Skeletal muscle cell (primary cell): ENCODE results near the gene HIGD2A.
"Not testable (repeated sequence)": the region's sequence is repeated elsewhere in the genome, so short reads cannot be mapped to it uniquely, and the experiment has no call there.

Experiments used
- DNase-seq: peaks from one replicate; pipeline ENCODE4 v3.0.0-alpha.2; 2010; ENCODE audit warnings: low read depth
- H3K4me3 ChIP-seq: 2 replicates; pipeline ENCODE4 v1.5.1; 2011; ENCODE audit warnings: low read depth, mild to moderate bottlenecking, control low read depth, low read length, moderate library complexity

HIGD2A gene

DNA sequence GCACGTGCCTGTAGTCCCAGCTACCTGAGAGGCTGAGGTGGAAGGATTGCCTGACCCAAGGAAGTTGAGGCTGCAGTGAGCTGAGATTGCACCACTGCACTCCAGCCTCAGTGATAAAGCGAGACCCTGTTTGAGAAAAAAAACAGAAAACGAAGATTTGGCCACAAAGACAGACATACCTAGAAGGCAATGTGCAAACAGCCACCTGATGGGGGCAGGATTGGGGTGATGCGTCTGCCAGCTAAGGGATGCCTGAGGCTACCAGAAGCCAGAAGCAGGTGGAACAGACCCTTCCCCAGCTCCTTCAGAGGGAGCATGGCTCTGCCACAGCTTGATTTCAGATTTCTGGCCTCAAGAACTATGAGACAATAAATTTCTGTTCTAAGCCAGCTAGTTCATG is 2.9 kb downstream of the HIGD2A start:
- DNase-seq = no peak
- H3K4me3 ChIP-seq = no peak overlapping the region

DNA sequence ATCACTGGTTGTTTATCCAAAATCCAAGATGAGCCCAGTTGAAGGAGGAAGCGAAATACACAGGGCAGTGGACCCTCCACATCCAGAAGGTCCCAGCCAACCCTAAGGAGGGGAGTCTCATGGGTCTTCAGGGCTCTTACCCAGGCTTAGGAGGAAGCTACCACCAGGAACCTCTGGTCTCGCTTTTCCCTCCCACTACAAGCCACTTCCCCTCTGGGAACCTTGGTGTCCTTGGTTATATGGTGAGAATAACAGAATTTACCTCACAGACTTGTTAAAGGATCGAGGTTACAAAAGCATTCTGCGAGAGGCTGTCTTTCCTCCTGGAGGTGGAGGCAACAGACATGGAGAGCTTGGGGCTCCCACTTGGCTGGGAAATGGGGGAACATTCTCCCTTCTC is 3.4 kb downstream of the HIGD2A start:
- DNase-seq = no peak
- H3K4me3 ChIP-seq = no peak overlapping the region

DNA sequence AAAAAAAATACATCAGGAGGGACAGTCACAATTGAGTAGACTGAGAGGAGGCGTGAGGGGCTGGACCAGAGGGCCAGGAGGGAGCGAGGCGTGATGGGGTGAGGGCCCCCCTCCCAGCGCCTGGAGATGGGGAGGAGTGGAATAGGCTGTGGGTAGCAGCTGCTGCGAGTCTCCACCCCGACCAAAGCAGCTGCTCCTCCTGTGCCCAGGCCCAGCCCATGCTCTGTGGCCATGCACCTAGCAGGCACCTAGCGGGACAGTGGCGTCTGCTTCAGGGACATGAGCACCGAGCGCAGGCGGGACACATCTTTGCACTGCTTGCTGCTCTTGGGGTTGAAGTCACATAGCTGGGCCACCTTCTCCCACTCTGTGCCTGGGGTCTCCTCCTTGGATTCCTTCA is 4.0 kb downstream of the HIGD2A start:
- DNase-seq = no peak
- no peak overlapping the region for H3K4me3 ChIP-seq

DNA sequence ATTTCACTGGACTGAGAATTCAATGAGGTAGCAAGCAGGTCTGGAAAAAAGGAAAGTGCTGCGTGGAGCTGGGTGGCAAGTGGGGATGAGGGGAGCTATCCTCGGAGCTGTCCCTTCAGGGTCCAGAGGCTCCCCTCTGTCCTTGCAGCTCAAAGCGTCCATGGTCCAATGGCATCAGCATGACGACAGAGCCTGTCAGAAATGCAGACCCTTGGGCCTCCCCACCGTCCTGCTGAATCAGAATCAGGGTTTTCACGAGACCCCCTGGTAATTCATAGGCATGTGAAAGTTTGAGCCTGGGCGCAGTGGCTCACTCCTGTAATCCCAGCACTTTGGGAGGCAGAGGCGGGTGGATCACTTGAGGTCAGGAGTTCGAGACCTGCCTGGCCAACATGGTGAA is 5.5 kb downstream of the HIGD2A start:
- no peak for DNase-seq
- H3K4me3 ChIP-seq = no peak overlapping the region

DNA sequence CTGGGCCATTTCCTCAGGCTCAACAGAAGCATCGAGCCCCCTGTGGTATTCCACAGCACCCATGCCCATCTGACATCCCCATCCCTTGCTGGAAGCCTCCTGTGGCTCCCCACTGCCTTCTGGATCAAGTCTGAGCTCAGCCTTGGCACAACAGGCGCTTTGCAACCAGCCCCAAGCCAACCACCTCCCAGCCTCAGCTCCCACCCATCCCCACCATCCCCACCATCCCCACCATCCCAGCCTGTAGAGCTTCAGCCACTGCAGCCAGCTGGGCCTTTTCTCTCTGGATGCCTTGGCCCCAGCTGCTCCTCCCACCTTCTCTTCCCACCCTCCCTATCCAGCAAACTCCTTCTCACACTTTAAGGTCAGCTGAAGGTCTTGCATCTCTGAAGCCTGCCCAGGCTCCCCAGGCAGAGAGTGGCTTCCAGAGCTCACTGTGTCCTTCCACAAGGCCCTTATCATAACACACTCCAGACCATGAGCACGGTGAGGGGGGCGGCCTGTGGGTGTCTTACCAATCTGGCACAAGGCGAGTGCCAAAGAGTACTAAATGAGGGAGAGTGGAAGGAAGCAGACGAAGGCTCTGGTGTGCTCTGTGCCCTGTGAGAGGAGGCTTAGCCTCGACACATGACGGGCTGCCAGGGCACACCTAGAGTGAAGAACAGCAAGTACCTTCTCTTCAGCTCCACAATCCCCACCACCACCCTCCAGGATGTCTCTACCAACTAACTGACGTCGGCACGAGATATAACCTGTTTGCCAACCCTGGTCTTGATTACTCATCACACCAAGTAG is 6.5 kb downstream of the HIGD2A start:
- DNase-seq = no peak
- no peak overlapping the region for H3K4me3 ChIP-seq

DNA sequence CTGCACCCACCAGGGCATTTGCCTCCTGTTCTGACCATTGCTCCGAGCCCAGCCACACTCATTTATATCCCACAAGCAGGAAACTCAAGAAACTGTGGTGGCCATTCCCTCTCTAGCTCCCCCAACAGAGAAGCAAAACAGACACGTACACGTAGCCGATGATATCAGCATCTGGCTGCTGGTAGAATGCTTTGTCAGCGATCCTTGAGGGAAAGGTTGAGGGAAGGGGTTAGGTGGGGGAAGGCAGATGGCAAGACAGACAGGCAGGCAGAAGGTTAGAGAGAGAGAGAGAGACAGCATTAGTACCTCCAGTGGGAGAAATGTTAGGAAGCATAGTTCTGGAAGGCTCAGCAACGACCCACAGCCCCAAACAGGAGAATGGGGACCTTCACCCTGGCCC is 7.8 kb downstream of the HIGD2A start:
- DNase-seq = no peak
- H3K4me3 ChIP-seq = no peak overlapping the region

DNA sequence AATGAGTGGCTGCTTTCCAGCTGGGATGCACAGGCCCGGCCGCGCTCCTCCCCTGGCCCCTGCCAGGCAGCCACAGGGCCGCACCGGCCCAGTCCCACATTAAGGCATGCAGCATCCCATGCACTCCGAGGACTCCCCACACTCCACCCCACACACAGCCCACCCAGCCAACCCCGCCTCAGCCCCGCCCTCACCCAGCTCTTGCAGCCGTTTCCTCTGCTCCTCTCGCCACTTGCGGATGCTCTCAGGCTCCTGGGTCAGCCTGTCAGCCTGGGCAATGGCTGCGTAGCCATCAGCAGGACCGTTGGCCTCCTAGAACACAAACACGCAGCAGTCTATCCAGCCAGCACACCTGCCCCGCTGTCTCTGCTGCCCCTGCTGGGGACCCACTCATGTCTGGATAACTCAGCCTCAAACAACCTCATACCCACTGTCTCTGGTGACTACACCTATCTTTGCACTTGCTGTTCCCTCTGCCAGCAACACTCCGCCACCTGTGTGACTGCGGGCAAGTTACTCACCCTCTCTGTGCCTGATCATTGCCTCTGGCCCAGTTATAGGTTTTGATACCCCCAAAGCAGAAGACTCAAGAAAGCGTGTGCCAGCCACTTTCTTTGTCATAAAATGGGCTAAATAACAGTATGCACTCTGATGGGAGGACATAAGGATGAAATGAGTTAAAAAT is 9.3 kb downstream of the HIGD2A start:
- no peak for DNase-seq
- H3K4me3 ChIP-seq = no peak overlapping the region

DNA sequence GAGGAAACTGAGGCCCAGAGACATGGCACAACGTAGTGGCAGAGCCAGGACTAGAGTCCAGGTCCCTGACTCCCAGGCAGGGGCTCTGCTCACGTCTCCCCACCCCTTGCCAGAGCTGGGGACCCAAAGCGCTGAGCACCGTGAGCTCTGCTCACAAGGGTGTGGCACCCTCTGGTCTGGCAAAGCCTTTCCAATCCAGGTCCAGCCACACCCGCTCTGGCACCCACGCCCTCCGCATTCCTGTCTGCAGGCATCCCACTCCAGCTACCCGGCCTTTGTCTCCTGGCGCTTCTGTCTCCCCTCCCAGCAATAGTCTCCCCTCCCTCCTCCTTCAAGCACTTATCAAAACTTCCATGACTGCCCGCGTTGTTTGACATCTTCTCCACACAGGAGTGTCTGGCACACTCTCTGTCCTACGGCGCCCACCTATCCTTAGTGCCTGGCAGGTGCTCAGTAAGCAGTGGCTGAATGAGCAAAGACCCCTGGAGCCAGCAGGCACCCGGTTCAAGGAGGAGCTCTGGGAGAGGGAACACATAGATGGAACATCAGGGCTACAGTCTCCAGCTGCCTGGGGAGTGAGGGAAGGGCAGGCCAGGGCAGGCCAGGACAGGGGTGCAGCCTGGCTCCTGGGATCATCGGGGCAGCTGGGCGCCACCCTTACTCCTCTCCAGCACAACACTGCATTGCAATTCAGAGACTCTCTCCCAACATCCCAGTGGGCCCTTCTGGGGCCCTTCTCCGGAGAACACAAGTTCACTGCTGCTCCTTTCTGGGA is 12.0 kb downstream of the HIGD2A start:
- DNase-seq = no peak
- H3K4me3 ChIP-seq = no peak overlapping the region

DNA sequence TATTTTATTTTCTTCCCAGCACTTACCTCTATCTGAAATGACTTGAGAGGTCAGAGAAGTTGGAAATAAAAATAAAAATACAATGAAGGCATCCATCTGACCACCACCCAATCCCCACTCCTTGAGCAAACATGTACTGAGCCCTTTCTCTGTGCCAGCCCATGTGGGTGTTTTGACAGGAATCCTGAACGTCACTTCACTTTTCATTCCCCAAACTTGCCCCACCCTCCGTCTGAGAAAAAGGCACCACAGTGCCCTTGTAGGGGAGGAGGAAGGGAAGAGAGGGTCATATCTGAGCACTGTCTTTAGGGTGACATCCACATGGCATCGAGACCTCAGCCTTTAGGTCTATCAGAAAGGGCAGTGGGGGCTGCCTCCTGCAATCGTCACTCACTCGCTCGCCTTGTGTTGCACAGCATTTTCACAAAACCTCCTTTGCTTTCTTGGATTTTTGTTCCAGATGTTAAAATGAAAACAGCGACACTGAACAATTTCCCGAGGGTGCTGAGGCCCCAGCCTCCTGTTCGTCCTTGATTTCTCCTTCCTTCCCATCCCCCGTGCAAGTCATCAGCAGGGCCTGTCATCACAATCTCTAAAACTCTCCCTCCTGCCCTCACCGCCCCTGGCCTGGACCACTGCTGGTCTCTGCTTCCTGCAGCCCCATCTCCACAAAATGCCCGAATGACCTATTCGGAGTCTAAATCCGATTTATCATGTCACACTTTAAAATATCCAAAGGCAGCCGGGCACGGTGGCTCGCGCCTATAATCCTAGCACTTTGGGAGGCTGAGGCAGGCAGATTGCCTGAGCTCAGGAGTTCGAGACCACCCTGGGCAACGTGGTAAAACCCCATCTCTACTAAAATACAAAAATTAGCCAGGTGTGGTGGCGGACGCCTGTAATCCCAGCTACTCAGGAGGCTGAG is 13.0 kb downstream of the HIGD2A start:
- no peak overlapping the region for H3K4me3 ChIP-seq
- no peak for DNase-seq

DNA sequence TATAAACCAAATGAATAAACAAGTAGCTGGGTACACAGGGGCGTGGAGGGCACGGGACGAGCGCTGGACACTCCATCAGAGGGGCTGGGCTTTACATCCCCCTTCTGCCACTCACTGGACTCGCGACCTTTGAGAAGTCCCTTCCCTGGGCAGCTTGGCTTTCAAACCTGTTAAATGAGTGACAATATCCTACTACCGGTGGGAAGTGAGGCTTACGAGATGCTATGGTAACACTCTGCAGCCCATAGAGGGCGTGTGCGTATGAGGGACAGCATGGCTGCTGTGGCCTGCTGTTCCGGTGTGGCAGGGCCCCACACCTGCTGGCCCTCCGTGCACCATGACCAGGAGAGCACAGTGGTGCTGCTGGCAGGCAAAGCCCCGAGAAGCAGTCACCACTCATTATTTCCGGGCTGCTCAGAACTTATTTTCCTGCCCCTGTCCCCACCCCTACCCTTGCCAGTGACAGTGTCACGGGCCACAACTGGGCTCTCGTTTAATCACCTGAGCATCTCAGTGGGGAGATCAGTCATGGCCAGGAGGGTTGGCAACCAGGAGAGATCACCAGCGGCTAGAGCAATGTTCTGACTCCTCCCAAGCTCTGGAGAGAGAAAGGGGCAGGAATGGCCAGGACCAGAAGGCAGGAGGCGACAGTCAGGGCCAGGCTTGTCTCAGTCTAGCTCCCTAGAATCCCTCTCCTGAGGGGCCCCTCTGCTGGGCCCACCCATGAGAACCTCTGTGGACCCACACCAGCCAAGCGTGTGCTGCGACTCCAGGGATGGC is 17.3 kb downstream of the HIGD2A start:
- no peak for DNase-seq
- no peak overlapping the region for H3K4me3 ChIP-seq

DNA sequence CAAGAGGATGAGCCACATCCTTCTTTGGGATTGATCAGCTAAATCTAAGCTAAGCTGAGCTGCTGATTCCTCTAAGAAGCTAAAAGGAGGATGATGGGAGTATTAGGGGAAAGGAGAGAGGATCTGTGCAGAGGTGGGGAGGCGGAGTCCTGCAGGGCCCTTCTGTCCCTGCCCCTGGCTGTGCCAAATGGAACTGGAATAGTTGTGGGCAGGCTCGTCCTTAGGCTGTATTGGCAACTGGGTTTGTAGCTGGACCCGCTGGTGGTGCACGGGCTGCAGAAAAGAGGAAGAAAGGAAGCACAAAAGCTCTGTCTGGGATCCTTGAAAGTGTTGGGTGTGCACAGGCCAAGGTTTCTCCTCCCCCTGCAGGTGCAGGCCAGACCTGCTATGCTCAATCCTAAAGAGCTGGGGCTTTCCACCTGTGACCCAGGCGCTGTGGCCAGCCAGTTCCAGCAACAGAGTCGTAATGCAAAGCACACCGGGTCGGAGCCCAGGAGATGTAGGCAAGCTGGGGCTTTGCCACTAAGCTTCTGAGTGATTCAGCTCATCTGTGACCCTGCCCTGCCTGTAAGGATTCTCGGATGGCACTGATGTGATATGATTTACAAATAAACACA is 18.0 kb downstream of the HIGD2A start:
- H3K4me3 ChIP-seq = no peak overlapping the region
- DNase-seq = no peak

DNA sequence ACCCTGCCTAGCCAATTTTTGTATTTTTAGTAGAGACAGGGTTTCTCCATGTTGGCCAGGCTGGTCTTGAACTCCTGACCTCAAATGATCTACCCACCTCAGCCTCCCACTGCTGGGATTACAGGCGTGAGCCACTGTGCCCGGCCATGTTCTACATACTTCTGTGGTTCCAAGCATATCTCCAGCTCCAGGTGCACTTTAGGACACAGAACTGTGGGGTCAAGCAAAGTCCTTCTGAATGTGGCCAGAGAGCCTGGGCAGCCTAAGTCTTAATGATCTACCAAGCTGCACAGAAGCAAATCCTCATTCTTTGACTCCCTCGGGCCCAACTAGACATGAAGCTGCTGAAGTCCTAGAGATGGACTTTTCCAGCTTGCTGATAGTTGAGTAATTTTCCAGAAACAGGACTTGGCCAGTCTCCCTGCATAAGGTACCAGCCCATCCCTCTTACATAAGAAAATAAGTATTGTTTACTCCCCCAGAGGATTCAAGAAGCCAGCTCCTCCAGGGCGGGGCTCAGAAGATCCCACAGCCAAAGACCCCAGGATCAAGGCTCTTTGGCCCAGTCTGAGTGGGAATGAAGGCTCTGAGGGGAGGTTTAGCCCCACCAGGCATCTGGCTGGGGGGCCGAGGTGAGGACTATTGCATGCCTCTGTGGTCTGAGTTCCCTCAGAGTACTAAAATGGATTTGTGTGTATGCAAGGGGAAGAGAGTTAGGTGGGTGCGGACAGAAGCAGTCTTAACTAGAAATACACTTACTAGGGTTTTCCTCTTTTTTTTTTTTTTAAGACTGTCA is 19.1 kb downstream of the HIGD2A start:
- H3K4me3 ChIP-seq = no peak overlapping the region
- no peak for DNase-seq

DNA sequence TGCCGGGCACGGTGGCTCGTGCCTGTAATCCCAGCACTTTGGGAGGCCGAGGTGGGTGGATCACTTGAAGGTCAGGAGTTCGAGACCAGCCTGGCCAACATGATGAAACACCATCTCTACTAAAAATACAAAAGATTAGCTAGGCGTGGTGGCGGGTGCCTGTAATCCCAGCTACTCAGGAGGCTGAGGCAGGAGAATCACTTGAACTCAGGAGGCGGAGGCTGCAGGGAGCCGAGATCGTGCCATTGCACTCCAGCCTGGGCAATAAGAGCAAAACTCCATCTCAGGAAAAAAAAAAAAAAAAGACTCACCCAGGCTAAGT is 19.7 kb downstream of the HIGD2A start:
- not testable (repeated sequence) for DNase-seq, H3K4me3 ChIP-seq

DNA sequence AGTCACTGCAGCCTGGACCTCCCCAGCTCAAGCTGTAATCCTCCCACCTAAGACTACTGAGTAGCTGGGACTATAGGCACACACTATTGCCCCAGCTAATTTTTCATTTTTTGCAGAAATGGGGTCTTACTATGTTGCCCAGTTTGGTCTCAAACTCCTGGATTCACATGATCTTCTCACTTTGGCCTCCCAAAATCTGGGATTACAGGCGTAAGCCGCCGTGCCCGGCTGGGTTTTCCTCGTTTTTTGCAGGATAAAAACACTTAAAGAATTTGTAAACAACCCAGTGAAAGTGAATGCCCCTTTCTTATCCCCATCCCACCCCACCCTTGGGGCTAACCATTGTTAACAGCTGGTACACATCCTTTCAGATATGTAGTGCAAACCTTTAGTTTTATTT is 20.0 kb downstream of the HIGD2A start:
- no peak overlapping the region for H3K4me3 ChIP-seq
- DNase-seq = no peak

DNA sequence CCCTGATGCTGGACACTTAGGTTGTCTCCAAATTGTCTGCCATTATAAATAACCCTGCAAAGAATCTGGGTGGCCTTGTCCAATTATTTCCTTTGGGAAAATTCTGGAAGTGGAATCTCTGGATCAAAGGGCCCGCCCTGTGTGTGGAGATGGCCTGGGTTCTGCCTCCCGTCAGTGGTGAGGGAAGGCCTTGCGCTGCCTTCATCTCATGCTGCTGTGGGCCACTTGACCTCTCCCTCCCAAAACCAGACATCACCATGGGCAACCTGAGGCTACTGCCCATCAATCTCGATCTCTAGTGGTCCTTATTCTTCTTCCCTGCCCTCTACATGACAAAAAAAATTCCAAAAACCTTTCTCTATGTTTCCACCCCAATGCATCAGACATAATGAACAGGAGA is 21.2 kb downstream of the HIGD2A start:
- H3K4me3 ChIP-seq = no peak overlapping the region
- no peak for DNase-seq

DNA sequence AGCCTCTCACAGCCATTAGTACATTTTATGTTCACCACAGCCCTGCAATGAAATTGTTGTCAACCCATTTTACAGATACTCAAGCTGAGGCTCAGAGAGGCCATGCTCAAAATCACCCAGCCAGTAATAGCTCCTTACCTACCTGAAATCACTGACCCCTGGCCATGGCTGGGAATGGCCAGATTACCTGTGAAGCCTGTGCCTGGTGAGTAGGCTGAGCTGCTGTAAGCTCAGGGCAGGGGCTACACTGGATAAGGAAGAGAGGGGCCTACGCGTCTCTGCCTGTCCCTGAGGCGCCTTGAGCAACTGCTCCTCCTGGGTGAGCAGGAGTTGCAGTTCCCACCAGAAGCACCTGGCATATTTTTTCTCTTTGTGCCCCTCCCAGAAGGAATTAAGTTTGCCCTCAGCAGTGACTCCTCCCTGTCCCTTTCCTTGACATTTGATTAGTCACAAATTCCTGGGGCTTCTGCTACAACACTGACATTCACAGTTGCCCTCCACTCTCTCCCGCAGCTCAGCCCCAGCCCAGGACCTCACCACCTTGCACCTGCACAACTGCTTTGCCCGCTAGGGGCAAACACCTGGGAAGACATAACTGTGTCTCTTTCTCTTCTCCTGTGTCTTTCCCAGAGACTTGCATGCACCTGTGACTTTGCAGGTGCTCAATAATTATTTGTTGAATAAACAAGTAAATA is 22.1 kb downstream of the HIGD2A start:
- H3K4me3 ChIP-seq = no peak overlapping the region
- DNase-seq = no peak
